ENCODE results near the gene IQCC.
"Not testable (repeated sequence)": the region's sequence is repeated elsewhere in the genome, so short reads cannot be mapped to it uniquely, and the experiment has no call there.

Gene IQCC

DNA sequence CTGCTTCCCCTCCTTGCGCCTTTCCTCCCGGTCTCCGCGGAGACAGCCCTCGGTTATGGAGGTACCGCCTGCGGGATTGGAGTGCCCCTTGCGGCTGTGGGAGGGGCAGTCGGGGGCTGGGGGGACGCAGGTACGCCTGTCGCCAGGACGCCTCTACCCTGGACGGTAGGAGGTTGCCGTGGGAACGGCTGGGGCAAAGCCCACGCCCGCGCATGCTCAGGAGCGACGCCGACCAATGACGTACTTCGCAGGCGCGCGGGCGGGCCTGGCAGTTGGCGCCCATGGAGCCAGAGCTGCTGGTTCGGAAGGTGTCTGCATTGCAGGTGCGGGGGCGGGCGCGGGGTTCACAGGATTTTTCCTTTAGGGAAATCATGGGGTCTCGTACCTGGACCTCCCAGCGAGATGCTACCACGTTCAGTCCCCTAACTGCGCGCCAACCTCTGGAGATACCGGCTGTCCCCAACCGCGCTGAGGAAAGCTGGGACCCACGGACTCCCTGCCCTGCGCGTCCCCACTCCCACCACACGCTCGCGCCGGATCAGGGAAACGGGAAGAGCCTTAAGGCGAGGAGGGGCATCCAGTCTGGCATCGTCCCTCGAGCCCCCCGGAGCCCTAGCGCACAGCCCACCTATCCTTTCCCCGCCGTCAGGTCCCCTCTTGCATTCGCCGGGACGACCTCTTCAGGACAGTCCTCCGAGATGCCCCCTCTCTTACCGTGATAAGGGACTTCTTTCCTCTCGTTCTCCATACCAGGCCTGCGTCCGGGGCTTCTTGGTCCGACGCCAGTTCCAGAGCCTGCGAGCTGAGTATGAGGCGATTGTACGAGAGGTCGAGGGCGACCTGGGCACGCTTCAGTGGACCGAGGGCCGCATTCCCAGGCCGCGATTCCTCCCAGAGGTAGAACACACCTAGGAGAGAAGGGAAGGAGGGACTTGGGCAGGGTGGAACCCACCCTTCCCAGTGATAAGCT, at the start of gene IQCC:
Gene IQCC (plus strand): TSS at position 271 of the 970 bp plus-strand sequence. CDS start 11 bp downstream, at position 282.
- peak; percentile 74 for DNase-seq

DNA sequence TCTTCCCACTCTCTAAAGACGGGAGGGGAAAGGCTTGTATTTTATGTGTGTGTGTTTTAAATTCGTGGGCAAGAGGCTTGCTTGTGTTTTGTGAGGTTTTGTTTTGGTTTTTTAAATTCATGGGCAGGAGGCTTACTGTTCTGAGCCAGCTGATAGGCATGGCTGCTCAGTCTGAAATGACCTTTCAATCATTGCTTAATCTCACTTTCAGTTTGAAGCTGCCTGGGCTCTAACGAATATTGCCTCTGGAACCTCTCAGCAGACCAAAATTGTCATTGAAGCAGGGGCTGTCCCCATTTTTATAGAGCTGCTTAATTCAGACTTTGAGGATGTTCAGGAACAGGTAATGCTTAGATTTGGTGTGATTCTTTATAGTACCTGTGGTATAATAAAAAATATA, 46.3 kb upstream of the IQCC start:
- DNase-seq: no peak

DNA sequence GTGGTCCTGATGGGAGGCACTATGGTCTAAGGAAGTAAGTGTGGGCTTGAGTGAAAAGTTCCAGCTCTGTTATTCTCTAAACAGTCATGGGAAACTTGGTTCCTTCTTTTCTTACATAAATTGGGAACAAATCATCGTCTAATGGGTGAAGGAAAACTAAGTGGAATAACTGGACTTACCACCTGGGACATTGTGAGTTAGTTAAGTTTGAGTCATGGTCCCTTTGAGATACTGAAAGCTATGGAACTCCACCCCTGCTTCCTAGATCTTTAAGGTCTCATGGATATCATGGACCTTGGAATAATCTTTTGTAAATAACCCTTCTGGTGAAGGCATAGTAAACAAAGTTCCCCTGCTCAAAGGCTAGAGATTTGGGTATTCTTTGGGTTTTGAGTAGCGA, 42.1 kb upstream of the IQCC start:
- DNase-seq: no peak

DNA sequence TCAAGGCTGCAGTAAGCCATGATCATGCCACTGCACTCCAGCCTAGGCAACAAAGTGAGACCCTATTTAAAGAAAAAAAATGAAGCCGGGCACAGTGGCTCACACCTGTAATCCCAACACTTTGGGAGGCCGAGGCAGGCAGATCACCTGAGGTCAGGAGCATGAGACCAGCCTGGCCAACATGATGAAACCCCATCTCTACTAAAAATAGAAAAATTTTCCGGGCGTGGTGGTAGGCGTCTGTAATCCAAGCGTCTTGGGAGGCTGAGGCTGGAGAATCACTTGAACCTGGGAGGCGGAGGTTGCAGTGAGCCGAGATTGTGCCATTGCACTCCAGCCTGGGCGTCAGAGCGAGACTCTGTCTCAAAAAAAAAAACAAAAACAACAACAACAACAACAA, 39.8 kb upstream of the IQCC start:
- not testable (repeated sequence) for DNase-seq

DNA sequence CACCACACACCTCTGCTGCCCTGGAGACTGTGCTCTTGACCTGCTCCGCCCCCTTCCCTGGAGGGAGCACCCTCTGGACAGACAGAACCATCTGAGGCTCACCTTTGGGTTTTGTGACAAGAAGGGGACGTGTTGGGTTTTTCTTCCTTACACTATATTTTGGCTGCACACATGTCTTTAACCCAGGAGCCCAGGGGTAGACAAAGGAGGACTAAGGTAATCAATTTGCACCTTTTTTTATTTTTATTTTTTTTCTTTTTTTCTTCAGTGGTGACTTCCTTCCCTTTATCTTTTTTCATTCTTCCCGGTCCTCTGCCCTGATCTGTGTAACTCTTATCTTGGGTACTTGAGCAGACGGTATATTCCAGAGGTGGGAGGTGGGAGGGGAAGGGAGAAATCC, 34.5 kb upstream of the IQCC start:
- no peak for DNase-seq

DNA sequence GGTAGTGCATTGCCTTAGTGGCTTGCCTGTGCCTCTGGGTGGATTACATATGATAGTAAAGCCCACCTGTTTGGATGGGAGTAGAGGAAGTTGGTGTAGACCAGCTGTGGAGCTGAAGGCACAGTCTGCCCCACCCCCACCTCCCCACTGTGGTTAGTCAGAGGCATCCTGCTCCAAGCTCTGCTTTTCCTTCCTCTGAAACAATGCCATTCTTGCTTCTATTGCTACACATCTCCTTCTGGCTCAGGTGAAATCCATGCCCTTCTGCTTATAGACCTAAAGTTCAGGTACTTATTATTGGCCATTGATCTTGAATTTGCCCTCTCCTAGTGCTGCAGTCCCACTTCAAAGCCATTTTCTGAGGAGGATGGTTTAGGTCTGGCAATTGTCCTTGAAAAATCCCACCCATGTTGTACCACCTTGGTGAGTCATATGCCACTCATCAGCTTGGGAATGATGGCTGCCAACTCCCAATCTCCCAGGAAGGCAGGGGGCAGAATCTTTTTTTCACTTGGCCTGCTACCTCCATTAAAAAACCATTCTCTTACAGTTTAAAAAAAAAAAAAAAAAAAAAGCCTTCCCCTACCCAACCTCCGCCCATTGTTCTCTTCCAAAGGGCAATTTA, 32.7 kb upstream of the IQCC start:
- no peak for DNase-seq

DNA sequence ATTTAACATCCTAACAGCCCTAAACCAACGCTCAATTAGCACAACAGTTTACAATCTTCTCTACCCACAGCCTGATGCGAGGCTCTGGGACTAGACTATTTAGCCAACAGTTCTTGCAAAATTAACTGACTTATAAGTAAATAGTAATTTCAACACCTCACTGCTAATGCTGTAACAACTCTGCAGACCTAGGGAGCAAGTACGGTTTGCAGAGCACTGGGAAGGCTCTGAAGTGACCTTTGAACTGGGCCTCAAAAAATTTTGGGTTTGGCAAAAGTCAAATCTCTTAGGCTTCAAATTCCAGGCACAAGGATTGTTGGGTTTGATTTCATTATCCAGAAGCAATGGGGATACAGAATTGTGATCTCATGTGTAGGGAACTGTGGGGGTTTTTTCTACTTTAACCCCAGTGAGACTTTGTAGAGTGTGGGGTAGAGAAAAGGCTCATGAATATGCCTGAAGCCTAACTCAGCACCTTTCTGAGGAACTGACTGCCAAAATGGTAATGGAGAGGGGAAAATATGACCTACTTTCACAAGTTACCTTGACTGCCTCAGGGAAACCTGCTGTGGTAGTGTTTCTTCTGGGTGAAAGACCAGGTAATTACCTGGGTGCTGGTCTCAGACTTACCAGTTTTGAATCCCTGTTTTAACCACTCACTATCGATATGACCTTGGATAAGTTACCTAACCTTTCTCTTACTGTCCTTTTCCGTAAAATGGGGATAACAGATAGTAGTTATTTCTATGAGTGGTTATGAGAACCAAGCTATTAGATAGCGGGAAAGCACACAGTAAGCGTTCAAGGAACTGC, 26.9 kb upstream of the IQCC start:
- DNase-seq: no peak

DNA sequence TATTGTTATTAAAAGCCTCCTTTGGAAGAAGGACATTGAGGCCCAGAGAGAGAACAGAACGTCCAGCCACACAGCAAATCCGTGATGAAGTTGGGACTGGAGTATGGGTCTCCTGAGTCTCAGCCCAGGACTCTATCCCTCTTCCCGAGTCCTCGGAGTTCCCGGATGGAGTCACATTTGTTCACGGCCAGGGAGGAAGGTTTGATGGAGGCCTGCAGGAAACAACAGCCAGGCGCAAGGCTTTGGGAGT, 26.4 kb upstream of the IQCC start:
- DNase-seq: no peak

DNA sequence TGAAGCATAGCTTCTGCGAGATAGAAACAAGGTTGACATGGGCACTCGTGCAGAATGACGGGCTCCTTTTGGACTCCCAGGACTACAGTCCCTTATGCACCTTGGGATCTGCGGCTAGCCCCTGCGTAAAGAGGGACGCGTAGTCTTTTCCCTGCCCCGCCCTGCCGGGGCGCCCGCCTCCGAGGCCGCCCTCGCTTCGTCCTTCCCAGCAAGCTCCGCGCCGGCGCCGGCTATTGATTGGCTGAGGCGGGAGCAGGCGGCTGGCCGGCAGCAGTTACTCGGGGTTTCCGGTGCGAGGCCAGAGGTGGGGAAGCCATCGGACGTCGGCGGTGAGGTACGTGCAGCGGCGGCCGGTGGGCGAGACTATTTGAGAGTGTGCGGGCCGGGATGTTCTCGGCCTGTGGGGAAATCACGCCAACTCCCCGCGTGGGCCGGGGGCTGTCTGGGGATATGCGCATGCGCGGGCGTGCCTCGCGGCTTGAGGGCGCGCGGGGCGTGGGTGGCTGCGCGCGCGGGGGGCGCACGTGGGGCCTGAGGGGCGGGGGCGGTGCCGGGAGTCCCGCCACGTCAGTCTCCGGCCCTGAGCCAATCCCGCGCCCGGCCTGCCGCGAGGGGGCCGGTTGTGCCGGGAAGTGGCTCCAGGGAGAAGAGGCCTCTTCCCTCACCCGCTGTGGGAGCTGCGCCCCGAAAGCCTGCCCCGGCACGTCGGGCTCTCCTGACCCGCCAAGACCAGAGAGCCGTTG, 25.9 kb upstream of the IQCC start, which contains the start of gene TXLNA:
Gene TXLNA (plus strand): TSS at position 233 of the 743 bp plus-strand sequence. CDS start 671 bp downstream, outside the sequence.
- DNase-seq: peak; percentile 87

DNA sequence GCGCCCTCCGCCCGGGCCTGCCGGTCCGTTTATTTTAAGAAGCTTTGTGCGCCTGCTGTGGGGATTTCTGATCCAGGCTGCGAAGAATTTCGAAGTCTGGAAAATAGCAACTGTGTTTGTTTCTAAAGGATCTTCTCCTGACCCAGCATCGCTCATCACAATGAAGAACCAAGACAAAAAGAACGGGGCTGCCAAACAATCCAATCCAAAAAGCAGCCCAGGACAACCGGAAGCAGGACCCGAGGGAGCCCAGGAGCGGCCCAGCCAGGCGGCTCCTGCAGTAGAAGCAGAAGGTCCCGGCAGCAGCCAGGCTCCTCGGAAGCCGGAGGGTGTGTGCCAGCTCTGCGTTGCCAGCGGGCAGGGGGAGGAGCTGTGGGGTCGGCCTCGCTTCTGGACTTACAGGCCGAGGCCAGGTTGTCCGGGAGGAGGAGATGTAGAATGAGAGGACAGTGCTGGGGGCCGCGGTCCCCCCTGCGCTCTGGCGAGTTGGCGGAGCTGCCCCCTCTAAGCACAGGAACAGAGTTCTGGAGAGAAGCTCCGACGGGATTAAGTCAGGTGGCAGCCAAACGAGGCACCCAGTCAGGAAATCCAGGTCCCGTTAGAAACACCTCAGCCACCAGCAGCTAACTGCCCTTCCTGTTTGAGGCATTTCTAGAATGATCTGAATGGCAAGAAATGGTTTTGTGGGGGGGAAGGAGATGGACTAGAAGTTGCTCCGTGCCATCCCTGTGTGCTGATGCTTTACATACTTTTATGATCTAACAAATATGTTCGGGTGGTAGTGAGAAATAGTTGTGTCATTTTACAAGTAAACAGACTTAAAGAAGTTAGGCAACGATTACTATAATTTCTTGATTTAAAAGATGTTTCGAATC, 25.0 kb upstream of the IQCC start:
- DNase-seq: no peak

DNA sequence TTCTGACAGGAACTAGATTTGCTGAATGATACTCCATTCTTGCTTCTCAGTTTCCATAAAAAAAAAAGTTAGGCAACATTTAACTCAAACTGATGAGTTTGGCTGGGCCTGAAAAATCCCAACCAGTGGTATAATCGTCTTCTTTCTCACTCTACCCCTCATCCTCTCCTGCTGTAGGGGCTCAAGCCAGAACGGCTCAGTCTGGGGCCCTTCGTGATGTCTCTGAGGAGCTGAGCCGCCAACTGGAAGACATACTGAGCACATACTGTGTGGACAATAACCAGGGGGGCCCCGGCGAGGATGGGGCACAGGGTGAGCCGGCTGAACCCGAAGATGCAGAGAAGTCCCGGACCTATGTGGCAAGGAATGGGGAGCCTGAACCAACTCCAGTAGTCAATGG, 24.4 kb upstream of the IQCC start:
- DNase-seq: no peak

DNA sequence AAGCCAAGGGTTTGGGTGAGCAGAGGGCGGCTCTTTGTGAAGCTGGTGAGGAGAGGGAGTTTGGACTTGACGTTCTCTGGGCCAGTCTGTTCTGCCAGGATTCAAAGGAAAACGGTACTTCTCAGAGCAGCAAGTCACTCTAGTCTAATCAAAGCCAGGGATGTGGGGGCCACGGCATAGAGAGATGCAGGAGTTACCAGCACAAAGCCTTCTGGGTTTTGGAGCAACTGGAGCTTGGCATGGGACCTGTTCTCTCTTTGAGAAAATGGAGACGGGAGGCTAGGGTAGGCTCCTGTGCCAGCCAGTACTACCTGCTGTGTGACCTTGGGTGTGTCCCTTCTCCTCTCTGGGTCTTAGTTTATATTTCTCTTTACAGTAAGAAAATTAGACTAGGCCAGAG, 23.9 kb upstream of the IQCC start:
- DNase-seq: no peak

DNA sequence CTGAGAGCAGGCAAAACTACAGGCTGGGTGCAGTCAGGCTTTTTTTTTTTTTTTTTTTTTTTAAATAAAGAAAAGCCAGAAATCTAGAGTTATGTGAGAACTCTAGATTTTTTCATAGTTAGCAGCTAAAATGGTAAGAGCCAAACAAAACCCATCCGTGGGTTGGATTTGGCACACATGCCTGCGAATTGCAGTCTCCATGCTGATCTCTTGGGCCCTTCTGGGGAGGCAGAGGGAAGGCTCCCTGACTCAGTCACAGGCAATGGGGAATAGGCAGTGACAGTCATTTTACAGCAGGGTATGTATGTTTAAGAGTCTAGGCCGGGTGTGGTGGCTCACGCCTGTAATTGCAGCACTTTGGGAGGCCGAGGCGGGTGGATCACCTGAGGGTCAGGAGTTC, 23.4 kb upstream of the IQCC start:
- DNase-seq: no peak

DNA sequence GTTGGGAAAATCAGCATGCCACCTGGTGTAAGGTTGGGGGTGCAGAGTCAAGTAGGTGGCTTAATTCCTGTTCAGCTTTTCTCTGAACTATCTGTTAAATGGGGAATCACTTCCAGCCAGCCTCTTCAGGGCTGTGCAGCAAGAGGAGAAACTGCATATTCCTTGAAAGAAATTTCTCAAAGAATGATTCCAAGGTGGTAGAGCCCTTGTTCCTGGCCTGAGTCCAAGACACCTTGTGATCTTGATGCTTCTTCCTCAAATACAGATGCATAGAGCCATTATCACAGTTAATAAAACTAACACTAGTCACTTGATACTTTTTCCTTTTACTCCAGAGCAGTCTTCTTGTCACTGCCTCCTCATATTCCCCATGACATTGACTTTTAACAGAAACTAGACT, 20.8 kb upstream of the IQCC start:
- DNase-seq: no peak

DNA sequence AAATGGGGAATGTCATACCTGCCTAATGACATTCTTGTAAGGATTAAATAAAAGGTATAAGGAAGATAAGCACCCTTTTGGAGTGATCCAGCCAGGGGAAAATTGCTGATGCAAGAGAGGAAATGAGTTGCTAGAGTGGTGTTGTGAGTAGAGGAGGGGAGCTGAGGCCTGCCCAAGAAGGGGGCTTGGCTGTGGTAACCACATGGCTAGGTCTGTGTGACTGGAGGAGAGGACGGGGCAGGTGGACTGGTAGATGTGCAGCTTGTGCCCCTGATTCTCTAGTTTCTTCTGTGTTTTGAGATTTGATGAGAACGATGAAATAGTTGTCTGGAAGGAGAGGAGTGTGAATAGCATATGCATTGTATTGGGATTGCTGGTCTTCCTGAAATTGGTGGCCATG, 19.4 kb upstream of the IQCC start:
- DNase-seq: no peak

DNA sequence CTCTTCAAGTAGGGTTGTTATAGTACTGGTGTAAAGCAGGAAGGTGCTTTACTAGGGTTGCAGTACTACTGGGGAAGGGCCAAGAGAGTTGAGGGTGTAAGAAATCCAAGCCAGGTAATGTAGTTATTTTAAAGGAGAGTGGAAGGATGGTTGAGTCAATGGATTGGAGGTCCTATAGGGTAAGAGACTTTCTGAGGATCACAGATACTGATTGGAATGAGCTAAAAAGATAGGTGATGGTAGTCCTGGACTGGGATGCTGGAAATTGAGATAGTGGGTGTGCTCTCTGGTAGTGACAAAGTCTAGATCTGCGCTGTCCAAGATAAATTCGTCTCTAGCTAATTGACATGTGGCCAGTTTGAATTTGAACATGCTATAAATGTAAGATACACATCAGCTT, 19.0 kb upstream of the IQCC start:
- DNase-seq: no peak

DNA sequence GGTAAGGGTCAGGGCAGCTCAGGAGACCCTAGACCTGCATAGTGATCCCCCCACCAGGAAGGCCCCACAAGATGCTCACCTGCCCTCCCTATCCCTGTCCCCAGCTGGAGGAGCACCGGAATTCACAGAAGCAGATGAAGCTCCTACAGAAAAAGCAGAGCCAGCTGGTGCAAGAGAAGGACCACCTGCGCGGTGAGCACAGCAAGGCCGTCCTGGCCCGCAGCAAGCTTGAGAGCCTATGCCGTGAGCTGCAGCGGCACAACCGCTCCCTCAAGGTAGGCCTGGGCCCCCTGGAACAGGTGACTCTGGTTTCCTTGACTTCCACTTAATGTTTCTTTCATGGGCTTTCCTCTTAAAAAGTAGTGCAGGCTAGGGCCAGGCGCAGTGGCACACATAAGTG, 17.6 kb upstream of the IQCC start:
- no peak for DNase-seq

DNA sequence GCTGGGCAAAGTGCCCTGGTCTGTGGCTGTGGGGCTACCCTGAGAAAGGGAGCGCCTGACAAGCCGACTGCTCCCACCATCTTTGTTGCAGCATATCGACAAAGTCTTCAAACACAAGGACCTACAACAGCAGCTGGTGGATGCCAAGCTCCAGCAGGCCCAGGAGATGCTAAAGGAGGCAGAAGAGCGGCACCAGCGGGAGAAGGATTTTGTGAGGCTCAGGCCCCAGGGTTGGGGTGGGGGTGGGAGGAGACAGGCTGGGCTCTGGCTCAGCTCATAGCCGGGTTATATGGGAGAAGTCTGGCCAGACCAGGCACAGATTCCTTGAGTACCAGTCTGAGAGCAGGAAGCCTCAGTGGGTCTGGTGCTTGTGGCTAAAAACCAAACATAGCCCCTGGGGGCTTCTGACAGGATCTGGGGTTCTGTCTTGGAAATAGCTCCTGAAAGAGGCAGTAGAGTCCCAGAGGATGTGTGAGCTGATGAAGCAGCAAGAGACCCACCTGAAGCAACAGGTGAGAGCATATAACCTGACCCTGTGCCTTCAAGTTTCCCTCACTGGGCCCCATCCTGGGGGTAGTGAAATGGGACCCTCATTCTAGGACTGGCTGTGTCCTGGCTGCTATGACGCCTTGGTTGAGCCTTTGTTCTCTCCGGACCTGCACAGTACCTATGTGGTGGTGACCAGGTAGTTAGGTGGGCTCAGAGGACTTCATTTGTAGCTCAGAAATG, 13.1 kb upstream of the IQCC start:
- DNase-seq: no peak

DNA sequence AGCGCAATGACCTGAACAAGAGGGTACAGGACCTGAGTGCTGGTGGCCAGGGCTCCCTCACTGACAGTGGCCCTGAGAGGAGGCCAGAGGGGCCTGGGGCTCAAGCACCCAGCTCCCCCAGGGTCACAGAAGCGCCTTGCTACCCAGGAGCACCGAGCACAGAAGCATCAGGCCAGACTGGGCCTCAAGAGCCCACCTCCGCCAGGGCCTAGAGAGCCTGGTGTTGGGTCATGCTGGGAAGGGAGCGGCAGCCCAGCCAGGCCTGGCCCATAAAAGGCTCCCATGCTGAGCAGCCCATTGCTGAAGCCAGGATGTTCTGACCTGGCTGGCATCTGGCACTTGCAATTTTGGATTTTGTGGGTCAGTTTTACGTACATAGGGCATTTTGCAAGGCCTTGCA, 10.5 kb upstream of the IQCC start:
- DNase-seq: no peak

DNA sequence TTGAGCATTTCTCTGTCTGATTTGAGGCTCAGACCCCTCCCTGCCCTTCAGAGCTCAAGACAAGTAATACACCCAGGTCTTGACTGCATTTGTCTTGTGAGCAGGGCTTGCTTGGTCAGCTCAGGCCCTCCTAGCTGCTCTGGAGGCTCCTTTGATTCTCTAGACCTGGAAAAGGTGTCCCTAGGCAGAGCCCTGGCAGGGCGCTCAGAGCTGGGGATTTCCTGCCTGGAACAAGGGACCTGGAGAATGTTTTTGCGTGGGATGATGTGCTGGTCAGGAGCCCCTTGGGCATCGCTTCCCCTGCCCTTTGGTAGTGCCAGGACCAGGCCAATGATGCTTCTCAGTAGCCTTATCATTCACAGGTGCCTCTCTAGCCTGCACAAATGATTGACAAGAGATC, 9.9 kb upstream of the IQCC start:
- DNase-seq: no peak

All from NCI-H526 treated with DMSO at 0.1 percent for 48 hours (cell line).